Neutrophil (primary cell): ENCODE data around the gene ARL6IP1.

ENCODE experiments used
- H3K27ac ChIP-seq: fragments of 200-600 bp; sonication (generic); 2 replicates; pipeline ENCODE4 v1.5.1; 2016; ENCODE audit warnings: mild to moderate bottlenecking, moderate library complexity
- H3K27me3 ChIP-seq: fragments of 200-600 bp; sonication (generic); 2 replicates; pipeline ENCODE4 v1.6.0; 2016; ENCODE audit warnings: mild to moderate bottlenecking
- H3K36me3 ChIP-seq: fragments of 200-600 bp; sonication (generic); 2 replicates; pipeline ENCODE4 v1.5.1; 2017
- H3K4me1 ChIP-seq, 2 experiments: fragments of 200-600 bp in 1 of 2; sonication (generic) in 1 of 2; 1 replicate in 1 of 2; 2 replicates in 1 of 2; pipeline versions ENCODE4 v1.5.1 to v1.6.1; 2013 to 2016; ENCODE audit warnings: low read depth in 1 of 2, low read length in 1 of 2, mild to moderate bottlenecking in 1 of 2, moderate library complexity in 1 of 2; ENCODE audit not compliant: control insufficient read depth in 1 of 2, insufficient read depth in 1 of 2
- H3K4me3 ChIP-seq, 2 experiments: fragments of 200-600 bp in 1 of 2; sonication (generic) in 1 of 2; 1 replicate in 1 of 2; 2 replicates in 1 of 2; pipeline ENCODE4 v1.5.1; 2013 to 2016; ENCODE audit warnings: low read depth in 1 of 2, low read length in 1 of 2, mild to moderate bottlenecking in 1 of 2, moderate library complexity in 1 of 2
- H3K9me3 ChIP-seq: fragments of 200-600 bp; sonication (generic); 2 replicates; pipeline ENCODE4 v1.5.1; 2016
- TF ChIP-seq, protein P1 (sequence below): fragments of 200-600 bp; sonication (generic); IDR thresholded peaks from 2 replicates; pipeline ENCODE4 v1.5.1; 2016; ENCODE audit warnings: antibody characterized with exemption

The ARL6IP1 gene

DNA sequence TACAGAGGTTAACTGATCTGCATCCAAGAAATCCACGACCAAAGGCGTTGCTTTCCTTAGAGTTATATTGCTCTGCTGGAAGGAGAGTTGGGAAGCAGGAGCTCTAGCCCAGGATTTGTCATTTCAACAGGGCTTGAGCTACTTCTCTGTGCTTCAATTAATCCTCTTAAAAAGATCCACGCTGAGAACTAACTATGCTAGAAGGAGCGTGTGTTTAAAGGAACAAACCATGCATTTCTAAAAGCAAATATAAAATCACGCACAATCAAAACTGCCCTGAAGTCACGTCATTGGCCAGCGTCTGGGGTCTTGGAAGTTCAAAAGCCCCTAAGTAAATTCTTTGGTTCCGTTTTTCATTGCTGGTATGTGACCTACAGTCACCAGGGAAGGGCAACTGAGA, 1.1 kb downstream of the ARL6IP1 start:
- Histone ChIP-seq H3K36me3 (peaks cover 28% of the 10 kb centered on the region), H3K27me3 (no peaks in the 10 kb centered on the region), H3K4me3 (peak overlapping the region; percentile 72 to 86), H3K4me1 (peaks cover 53 to 58% of the 10 kb centered on the region in 2 experiments), H3K9me3 (no peaks in the 10 kb centered on the region), H3K27ac (peak overlapping the region; percentile 90)
- TF ChIP-seq, protein P1, sequence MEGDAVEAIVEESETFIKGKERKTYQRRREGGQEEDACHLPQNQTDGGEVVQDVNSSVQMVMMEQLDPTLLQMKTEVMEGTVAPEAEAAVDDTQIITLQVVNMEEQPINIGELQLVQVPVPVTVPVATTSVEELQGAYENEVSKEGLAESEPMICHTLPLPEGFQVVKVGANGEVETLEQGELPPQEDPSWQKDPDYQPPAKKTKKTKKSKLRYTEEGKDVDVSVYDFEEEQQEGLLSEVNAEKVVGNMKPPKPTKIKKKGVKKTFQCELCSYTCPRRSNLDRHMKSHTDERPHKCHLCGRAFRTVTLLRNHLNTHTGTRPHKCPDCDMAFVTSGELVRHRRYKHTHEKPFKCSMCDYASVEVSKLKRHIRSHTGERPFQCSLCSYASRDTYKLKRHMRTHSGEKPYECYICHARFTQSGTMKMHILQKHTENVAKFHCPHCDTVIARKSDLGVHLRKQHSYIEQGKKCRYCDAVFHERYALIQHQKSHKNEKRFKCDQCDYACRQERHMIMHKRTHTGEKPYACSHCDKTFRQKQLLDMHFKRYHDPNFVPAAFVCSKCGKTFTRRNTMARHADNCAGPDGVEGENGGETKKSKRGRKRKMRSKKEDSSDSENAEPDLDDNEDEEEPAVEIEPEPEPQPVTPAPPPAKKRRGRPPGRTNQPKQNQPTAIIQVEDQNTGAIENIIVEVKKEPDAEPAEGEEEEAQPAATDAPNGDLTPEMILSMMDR: no peak

DNA sequence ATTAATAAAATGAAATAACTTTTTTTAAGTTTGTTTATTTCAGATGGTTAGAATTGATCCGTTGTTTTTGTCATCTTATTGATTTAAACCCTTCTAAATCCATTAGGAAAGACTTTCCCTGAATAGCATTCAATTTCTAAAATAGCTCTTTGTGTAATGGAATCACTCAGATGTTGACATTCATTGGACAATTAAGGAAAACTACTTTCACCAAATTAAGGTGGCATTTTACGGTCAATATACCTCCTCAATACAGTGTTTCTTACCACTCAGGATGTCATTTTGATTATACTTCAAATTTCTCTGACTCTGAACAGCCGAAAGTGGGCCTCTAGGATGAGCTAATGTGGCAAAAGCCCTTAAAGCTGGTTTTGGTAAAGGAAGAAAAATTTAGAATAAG, 1.8 kb downstream of the ARL6IP1 start:
- Histone ChIP-seq H3K4me3 (peak overlapping the region in 1 of 2 experiments; percentile 23), H3K36me3 (peaks cover 36% of the 10 kb centered on the region), H3K4me1 (peaks cover 45 to 50% of the 10 kb centered on the region in 2 experiments), H3K9me3 (no peaks in the 10 kb centered on the region), H3K27ac (no peak overlapping the region), H3K27me3 (no peaks in the 10 kb centered on the region)
- TF ChIP-seq, protein P1: no peak

DNA sequence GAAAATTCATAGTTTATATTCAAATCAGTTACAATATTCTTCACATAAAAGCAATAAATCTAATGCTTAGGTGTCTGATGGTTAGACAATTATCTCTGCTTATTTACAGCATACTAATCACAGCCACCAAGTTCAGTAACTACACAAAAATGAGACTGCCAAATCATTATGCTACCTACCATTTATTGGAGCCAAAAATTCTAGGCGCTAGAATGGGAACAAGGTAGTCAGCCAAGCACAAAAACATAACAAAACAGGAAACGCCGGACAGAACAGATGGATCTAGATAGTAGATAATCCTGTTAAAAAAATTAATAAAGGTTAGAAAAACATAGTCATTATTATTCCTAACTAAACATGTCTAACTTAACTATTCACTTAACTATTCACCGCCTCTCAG, 3.6 kb downstream of the ARL6IP1 start:
- Histone ChIP-seq H3K4me3 (no peak overlapping the region), H3K4me1 (peaks cover 28 to 32% of the 10 kb centered on the region in 2 experiments), H3K27ac (no peak overlapping the region), H3K36me3 (peaks cover 53% of the 10 kb centered on the region), H3K27me3 (no peaks in the 10 kb centered on the region), H3K9me3 (no peaks in the 10 kb centered on the region)
- TF ChIP-seq, protein P1: no peak

DNA sequence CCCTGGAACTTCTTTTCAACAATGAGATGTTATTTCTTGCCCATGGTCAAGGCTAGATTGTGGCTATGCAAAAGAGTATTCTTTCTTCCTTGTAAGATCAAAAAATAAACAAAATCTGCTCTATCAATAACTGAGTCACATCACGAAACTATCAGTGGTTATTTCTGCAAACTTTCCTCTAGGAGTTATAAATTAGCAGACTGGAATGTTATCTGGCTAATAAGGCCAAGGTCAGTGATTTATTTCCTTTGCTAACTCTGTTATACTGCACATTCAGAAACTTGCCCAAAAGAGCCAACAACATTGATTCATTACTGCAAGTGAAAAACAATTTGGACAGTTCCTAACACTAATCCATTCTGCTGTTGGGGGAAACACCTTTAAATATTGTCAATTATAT, 5.0 kb downstream of the ARL6IP1 start:
- Histone ChIP-seq H3K36me3 (peaks cover 66% of the 10 kb centered on the region), H3K4me3 (no peak overlapping the region), H3K9me3 (no peaks in the 10 kb centered on the region), H3K27ac (no peak overlapping the region), H3K4me1 (peaks cover 17 to 21% of the 10 kb centered on the region in 2 experiments), H3K27me3 (no peaks in the 10 kb centered on the region)
- TF ChIP-seq, protein P1: no peak

DNA sequence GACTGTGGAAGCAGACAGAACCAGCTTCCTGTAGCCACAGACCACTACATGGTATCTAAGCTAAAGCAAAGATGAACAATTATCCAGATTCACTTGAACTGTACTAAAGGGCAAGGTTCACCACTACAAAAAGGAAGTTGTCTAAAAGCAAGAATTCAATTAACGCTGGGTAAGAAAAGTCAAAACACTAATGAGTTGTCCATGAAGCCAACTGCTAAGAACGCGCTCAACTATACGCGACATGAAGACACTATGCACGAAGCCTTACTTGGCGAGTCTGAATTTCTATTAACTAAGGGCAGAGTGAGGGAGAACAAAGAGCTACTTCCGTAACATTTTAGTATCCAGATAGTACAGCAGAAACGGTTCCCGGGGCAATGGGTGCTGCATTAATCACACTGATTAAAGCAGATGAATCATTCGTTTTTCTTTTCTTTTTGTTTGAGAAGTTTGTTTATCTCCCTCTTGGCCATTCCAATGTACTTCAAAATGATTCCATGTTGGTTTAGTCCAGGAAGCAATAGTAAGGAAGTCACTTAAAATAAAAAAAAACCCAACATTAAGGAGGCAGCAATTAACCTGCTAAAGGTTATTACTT, 8.4 kb downstream of the ARL6IP1 start:
- H3K4me3 ChIP-seq: no peak overlapping the region
- TF ChIP-seq, protein P1: no peak
- H3K27me3 ChIP-seq: no peaks in the 10 kb centered on the region
- H3K9me3 ChIP-seq: no peaks in the 10 kb centered on the region
- peak overlapping the region; percentile 51 for H3K27ac ChIP-seq
- H3K4me1 ChIP-seq: peaks cover 23 to 25% of the 10 kb centered on the region in 2 experiments
- peaks cover 71% of the 10 kb centered on the region for H3K36me3 ChIP-seq
